ENCODE results near the gene AIFM1. TPM values are rescaled to one million over a fixed set of nuclear protein-coding genes. Genes with fewer than 3 reads are reported as not detected.
"Not testable (repeated sequence)": the region's sequence is repeated elsewhere in the genome, so short reads cannot be mapped to it uniquely, and the experiment has no call there.

AIFM1 gene
- total and polyA plus RNA-seq, 3 experiments from 2014 or later, result 34.8 to 58.2 (median 57.7) TPM

DNA sequence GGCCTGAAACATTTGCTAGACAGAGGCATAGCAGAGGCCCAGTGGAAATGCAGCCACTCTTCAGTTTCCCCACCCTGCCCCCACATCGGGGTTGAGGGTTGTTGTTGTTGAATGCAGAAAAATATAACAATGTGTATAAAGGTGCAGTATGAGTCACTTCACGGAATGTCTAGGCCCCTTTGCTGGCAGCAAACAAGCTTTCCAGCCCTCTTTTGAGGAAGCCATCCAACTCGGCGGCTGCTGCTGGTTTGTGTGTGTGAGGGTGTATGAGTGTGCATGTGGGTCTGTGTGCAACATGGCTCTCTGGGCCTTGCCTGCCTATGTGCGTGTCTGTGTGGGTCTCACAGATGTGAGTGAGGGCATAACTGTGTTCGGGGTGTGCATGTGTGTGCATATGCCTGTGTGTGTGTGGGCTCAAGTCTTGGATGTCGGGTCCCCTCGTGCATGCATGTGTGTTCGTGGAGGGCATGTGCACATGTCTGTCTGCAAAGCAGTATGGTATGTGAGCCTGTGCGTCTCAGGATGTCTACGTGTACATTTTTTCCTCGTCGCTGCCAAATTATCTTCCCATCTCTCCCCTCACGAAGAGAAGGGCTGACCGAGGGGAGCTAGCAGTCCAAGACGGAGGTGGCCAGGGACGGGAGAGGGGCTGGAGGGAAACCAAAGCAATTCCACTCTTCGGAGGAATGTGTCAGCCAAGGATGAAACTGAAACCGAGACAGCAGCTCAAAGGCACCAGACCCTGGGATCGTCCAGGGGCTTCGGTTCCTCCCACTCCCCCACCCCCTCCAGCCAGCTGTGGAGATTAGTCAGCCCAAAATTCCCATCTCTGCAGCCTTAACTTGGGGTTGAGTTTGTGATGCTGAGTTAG is 47.0 kb downstream of the AIFM1 start:
- Histone ChIP-seq H3K4me1 (ENCODE audit: insufficient read depth, low read length) (no peaks in the 10 kb centered on the region), H3K36me3 (ENCODE audit: insufficient read depth, low read length) (no peaks in the 10 kb centered on the region), H3K27ac (ENCODE audit: low read depth, low read length) (no peak overlapping the region), H3K4me3 (ENCODE audit: low read length) (no peak overlapping the region), H3K9me3 (ENCODE audit: low read length) (no peaks in the 10 kb centered on the region), H3K27me3 (ENCODE audit: insufficient read depth, low read length, poor library complexity, severe bottlenecking) (no peaks in the 10 kb centered on the region)
- peak overlapping the region; percentile 1 to 90 (median 52) for H3K4me3 Mint-ChIP-seq
- H3K4me1 Mint-ChIP-seq, result peaks cover 9 to 37% (median 24%) of the 10 kb centered on the region in 3 donors
- POLR2A ChIA-PET, result interaction anchor here (1.2 to 3.3 kb wide), 4 partner anchors 26 to 47 kb away, joined by 4 to 12 read pairs (median 4); partner anchors contain the start of gene AIFM1
- CTCF ChIA-PET, result interaction anchor here (1.0 to 6.8 kb wide), 10 partner anchors 10 to 73 kb away, joined by 3 to 133 read pairs (median 4); partner anchors contain the start of gene ELF4
- peak in 1 of 5 donors; percentile 53 for DNase-seq
- H3K9me3 Mint-ChIP-seq, result peaks cover 0 to 2% (median 0%) of the 10 kb centered on the region in 5 donors
- no peaks in the 10 kb centered on the region for H3K36me3 Mint-ChIP-seq
- H3K27ac Mint-ChIP-seq, result peak overlapping the region; percentile 20 to 78 (median 64)
- H3K27me3 Mint-ChIP-seq, result peaks cover 0 to 5% of the 10 kb centered on the region in 2 donors

DNA sequence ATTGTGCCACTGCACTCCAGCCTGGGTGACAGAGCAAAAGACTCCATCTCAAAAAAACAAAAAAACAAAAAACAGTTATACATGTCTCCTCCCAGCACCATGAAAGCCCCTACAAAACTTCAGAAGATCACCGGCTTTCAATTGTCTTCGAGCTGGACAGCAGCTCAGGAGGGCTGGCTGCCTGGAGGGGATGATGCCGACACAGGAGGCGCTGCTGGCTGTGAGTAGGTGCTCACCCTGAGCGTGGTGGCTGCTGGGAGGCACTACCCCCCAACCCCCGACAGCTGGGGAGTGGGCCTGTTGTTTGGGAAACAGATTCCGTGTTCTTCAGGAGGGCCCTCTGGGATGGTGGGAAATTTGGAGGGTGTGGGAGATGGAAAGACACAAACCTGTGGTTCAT is 48.5 kb downstream of the AIFM1 start:
- Histone ChIP-seq H3K4me3 (ENCODE audit: low read length) (no peak overlapping the region), H3K36me3 (ENCODE audit: insufficient read depth, low read length) (no peaks in the 10 kb centered on the region), H3K27me3 (ENCODE audit: insufficient read depth, low read length, poor library complexity, severe bottlenecking) (no peaks in the 10 kb centered on the region), H3K27ac (ENCODE audit: low read depth, low read length) (no peak overlapping the region), H3K9me3 (ENCODE audit: low read length) (no peaks in the 10 kb centered on the region), H3K4me1 (ENCODE audit: insufficient read depth, low read length) (no peaks in the 10 kb centered on the region)
- DNase-seq, result no peak
- Mint-ChIP-seq H3K9me3 (no peaks in the 10 kb centered on the region), H3K27me3 (peaks cover 0 to 2% of the 10 kb centered on the region in 2 donors), H3K4me1 (peaks cover 11 to 38% (median 24%) of the 10 kb centered on the region in 3 donors), H3K36me3 (no peaks in the 10 kb centered on the region), H3K27ac (peak overlapping the region in 1 of 8 donors; percentile 88), H3K4me3 (peak overlapping the region in 1 of 7 donors; percentile 72)
- ChIA-PET CTCF (interaction anchor here (1.5 to 6.8 kb wide), 2 partner anchors 21 to 37 kb away, joined by 4 to 133 read pairs; no protein-coding TSS in a partner anchor), POLR2A (no interaction called here)

DNA sequence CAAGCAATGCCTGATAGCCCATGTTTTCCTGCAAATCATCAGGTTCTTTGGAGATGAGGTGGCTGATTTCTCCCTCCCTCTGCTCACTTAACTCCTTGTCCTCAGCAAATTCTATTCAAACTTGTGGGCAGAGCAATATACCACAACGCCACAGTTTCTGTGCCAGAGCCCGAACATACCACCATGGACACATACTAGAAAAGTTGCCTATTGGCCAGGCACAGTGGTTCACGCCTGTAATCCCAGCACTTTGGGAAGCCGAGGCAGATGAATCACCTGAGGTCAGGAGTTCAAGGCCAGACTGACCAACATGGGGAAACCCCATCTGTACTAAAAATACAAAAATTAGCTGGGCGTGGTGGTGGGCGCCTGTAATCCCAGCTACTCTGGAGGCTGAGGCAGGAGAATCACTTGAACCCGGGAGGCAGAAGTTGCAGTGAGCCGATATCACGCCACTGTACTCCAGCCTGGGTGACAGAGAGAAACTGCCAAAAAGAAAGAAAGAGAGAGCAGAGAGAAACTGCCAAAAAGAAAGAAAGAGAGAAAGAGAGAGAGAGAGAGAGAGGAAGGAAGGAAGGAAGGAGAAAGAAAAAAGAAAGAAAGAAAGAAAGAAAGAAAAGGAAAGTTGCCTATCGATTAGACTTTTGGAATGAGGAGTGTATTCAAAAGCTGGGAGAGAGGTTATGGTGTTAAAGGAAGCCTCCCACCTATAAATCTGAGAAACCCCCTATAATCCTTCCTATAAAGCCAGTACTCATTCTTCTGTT is 50.3 kb downstream of the AIFM1 start:
- CTCF ChIA-PET, result interaction anchor here (1.0 to 1.6 kb wide), 3 partner anchors 9 to 35 kb away, joined by 3 to 5 read pairs (median 3); no protein-coding TSS in a partner anchor
- peak overlapping the region in 1 of 8 donors; percentile 52 for H3K27ac Mint-ChIP-seq
- H3K36me3 ChIP-seq (ENCODE audit: insufficient read depth, low read length); H3K9me3 ChIP-seq (ENCODE audit: low read length); H3K4me3 ChIP-seq (ENCODE audit: low read length); H3K4me1 ChIP-seq (ENCODE audit: insufficient read depth, low read length); H3K27me3 Mint-ChIP-seq; DNase-seq; H3K36me3 Mint-ChIP-seq; H3K4me3 Mint-ChIP-seq; H3K27ac ChIP-seq (ENCODE audit: low read depth, low read length); H3K27me3 ChIP-seq (ENCODE audit: insufficient read depth, low read length, poor library complexity, severe bottlenecking); POLR2A ChIA-PET; H3K9me3 Mint-ChIP-seq: not testable (repeated sequence)
- H3K4me1 Mint-ChIP-seq, result peaks cover 10 to 37% (median 24%) of the 10 kb centered on the region in 3 donors

DNA sequence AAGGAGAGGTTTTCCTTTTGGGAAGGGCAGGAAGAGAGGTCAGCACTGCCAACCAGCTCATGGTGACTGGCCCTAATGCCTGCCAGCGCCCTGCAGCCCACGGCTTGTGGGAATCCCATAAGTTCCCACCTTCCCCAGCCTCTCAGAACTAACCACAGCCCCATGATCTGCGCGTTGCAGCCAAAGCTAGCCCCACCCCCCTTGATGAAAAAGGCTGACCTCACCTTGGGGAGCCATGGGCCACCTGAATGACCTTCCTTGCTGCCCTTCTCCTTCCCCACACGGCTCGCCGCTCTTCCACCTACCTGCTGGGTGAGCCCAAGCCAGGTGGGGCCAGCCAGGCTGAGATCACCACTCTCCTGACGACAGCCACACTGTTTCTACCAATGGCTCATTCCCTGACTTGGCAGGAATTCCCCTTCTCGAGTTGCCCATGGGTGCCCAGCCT is 51.5 kb downstream of the AIFM1 start:
- peak overlapping the region in 1 of 7 donors; percentile 20 for H3K4me3 Mint-ChIP-seq
- H3K27ac ChIP-seq (ENCODE audit: low read depth, low read length), result no peak overlapping the region
- no peaks in the 10 kb centered on the region for H3K36me3 ChIP-seq (ENCODE audit: insufficient read depth, low read length)
- peaks cover 7 to 32% (median 18%) of the 10 kb centered on the region in 3 donors for H3K4me1 Mint-ChIP-seq
- POLR2A ChIA-PET, result no interaction called here
- H3K9me3 Mint-ChIP-seq, result no peaks in the 10 kb centered on the region
- no peaks in the 10 kb centered on the region for H3K27me3 ChIP-seq (ENCODE audit: insufficient read depth, low read length, poor library complexity, severe bottlenecking)
- no peaks in the 10 kb centered on the region for H3K4me1 ChIP-seq (ENCODE audit: insufficient read depth, low read length)
- H3K4me3 ChIP-seq (ENCODE audit: low read length), result no peak overlapping the region
- H3K36me3 Mint-ChIP-seq, result peaks cover 0 to 2% (median 0%) of the 10 kb centered on the region in 3 donors
- CTCF ChIA-PET, result interaction anchor here (0.7 kb wide), 1 partner anchor 33 kb away, joined by 3 read pairs; no protein-coding TSS in a partner anchor
- peak overlapping the region in 2 of 8 donors; percentile 11 to 52 for H3K27ac Mint-ChIP-seq
- DNase-seq, result no peak
- H3K9me3 ChIP-seq (ENCODE audit: low read length), result no peaks in the 10 kb centered on the region
- peaks cover 0 to 2% of the 10 kb centered on the region in 2 donors for H3K27me3 Mint-ChIP-seq

DNA sequence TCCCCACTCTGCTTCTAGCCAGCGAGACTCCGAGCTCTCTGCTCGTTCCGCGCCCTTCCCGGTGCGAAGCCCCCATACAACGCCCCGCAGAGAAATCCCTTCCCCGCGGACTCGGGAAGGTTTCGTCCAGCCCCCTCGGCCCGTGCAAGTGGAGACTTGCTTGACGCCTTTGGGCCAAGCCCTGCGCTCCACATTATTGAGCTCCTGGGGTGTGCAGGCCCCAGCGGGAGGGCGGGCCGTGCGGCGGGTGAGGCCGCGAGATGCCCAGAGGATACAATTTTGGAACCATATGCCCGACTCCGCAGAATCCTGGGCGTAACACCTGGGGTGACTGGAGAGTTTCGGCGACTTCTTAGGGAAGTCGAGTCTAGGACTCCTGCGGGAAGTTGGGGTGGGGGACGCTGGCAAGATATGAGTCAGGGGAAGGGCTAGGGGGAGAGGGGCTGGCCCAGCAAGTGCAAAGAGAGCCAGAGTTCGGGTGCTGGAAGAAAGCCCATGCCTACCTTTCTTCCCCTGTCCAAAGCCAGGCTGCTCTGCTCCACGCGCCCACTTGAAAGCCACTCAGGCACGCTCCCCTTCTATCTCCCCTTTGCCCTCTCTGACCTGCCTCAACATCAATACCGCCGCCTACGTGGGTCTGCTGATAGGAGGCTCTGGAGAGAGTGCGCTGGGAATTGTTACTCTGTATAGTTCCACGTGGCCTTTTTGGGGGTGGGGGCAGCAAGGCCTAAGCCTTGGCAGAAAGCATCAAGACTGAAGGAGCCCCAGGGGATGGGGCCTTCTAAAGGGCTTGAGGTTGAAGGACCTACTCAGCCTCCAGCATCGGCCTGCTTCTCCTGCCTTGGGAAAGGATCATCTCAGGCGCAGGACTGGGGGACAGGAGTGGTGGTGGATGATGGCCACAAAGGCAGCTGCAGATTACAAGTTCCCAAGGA is 54.2 kb downstream of the AIFM1 start:
- Histone ChIP-seq H3K27ac (ENCODE audit: low read depth, low read length) (peak overlapping the region; percentile 16), H3K27me3 (ENCODE audit: insufficient read depth, low read length, poor library complexity, severe bottlenecking) (no peaks in the 10 kb centered on the region), H3K4me3 (ENCODE audit: low read length) (no peak overlapping the region), H3K9me3 (ENCODE audit: low read length) (no peaks in the 10 kb centered on the region), H3K36me3 (ENCODE audit: insufficient read depth, low read length) (no peaks in the 10 kb centered on the region), H3K4me1 (ENCODE audit: insufficient read depth, low read length) (peaks cover 13% of the 10 kb centered on the region)
- H3K4me3 Mint-ChIP-seq, result peak overlapping the region; percentile 20 to 80 (median 70)
- DNase-seq, result no peak
- H3K36me3 Mint-ChIP-seq, result peaks cover 0 to 5% (median 0%) of the 10 kb centered on the region in 3 donors
- peaks cover 23 to 40% (median 26%) of the 10 kb centered on the region in 3 donors for H3K4me1 Mint-ChIP-seq
- POLR2A ChIA-PET, result interaction anchor here (1.0 kb wide), 1 partner anchor 26 kb away, joined by 3 read pairs; no protein-coding TSS in a partner anchor
- H3K27me3 Mint-ChIP-seq, result peaks cover 0 to 2% of the 10 kb centered on the region in 2 donors
- CTCF ChIA-PET, result interaction anchor here (0.8 to 2.1 kb wide), 5 partner anchors 8 to 30 kb away, joined by 3 to 6 read pairs (median 4); no protein-coding TSS in a partner anchor
- H3K9me3 Mint-ChIP-seq, result no peaks in the 10 kb centered on the region
- H3K27ac Mint-ChIP-seq, result peak overlapping the region in 5 of 8 donors; percentile 29 to 76 (median 66)

DNA sequence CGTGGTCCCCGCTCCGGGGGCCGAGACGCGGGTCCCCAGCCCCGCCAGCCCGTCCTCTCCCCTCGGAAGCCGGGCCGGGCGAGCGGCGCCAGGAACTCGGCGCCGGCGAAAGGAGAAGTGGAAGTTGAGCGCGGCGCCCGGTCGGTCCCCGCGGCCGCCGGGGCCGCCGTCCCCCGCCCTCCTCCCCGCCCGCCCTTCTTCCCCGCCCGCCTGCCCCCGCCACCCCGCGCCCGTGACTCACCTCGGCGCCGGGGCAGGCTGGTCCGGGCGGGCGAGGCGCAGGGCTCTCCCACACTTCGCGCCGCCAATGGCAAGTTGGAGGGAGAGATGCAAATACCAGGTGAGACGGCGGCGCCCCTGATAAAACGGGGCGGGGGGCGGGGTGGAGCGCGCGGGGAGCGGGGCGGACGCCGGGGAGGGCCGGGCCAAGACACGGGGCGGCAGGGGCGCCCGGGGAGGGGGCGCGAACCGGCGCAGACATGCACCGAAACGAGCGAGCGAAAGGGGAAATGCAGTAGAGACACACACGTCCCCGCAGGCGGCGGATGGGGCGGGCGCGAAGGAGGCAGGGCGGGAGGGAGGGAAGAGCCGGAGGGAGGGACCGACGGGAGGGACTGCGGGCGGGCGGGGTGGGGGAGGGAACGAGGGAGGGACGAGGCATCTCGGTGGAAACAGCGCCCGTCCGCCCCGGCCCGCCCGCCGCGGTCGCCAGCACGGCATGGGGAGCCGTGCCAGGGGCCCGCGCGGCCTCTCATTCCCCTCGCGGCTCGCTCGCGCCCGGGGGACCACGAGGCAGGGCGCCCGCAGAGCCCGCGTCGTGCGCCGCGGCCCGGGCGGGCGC is 55.0 kb downstream of the AIFM1 start, which contains the start of gene ELF4:
TSS of gene ELF4 (minus strand) at position 119 of the 841 bp plus-strand sequence. CDS start 29,167 bp downstream, outside the sequence.
- H3K27me3 ChIP-seq (ENCODE audit: insufficient read depth, low read length, poor library complexity, severe bottlenecking), result no peaks in the 10 kb centered on the region
- peak; percentile 48 to 77 (median 55) for DNase-seq
- CTCF ChIA-PET, result interaction anchor here (0.8 to 7.4 kb wide), 8 partner anchors 9 to 30 kb away, joined by 3 to 36 read pairs (median 4); no protein-coding TSS in a partner anchor
- peaks cover 0 to 7% (median 0%) of the 10 kb centered on the region in 3 donors for H3K36me3 Mint-ChIP-seq
- H3K4me3 ChIP-seq (ENCODE audit: low read length), result peak within 1 kb of the TSS; percentile 50
- no peaks in the 10 kb centered on the region for H3K9me3 ChIP-seq (ENCODE audit: low read length)
- H3K27ac ChIP-seq (ENCODE audit: low read depth, low read length), result peak within 1 kb of the TSS; percentile 70
- H3K4me3 Mint-ChIP-seq, result peak within 1 kb of the TSS; percentile 87 to 95 (median 89)
- H3K9me3 Mint-ChIP-seq, result no peaks in the 10 kb centered on the region
- POLR2A ChIA-PET, result interaction anchor here (1.3 to 1.5 kb wide), 2 partner anchors 19 to 23 kb away, joined by 3 to 6 read pairs; no protein-coding TSS in a partner anchor
- H3K4me1 ChIP-seq (ENCODE audit: insufficient read depth, low read length), result peaks cover 17% of the 10 kb centered on the region
- H3K27ac Mint-ChIP-seq, result peak within 1 kb of the TSS; percentile 76 to 97 (median 90)
- peaks cover 31 to 47% (median 35%) of the 10 kb centered on the region in 3 donors for H3K4me1 Mint-ChIP-seq
- no peaks in the 10 kb centered on the region for H3K36me3 ChIP-seq (ENCODE audit: insufficient read depth, low read length)
- peaks cover 0 to 2% of the 10 kb centered on the region in 2 donors for H3K27me3 Mint-ChIP-seq
